ENCODE measurements around the gene ADCK1. TPM values are rescaled to one million over a fixed set of nuclear protein-coding genes. Genes with fewer than 3 reads are reported as not detected.

Gene ADCK1
- total RNA-seq, 4 donors from 2014 or later: 5.4 to 7.1 (median 5.6) TPM; not detected in 1

- H3K9me3 ChIP-seq: no peaks in the 10 kb centered on the region
- H3K4me1 ChIP-seq: no peaks in the 10 kb centered on the region
- H3K27me3 ChIP-seq: no peaks in the 10 kb centered on the region
- no peak for DNase-seq
- intact Hi-C loops (cut with DNase I; ENCODE audit: low total_unique reads): no loop called here
- TF ChIP-seq CTCF (IDR thresholded peaks at IDR 0.05) (no peak), POLR2A (IDR thresholded peaks at IDR 0.05) (no peak)
- H3K4me3 ChIP-seq: no peak overlapping the region
- no peaks in the 10 kb centered on the region for H3K36me3 ChIP-seq
- no peak overlapping the region for H3K27ac ChIP-seq
Observed at GRCh38 chr14:77843651-77844050, 43.7 kb downstream of the ADCK1 start.

GRCh38 chr14:77844802-77845201 is 44.9 kb downstream of the ADCK1 start:
- intact Hi-C loops (cut with DNase I; ENCODE audit: low total_unique reads): no loop called here
- Histone ChIP-seq H3K9me3 (no peaks in the 10 kb centered on the region), H3K27me3 (no peaks in the 10 kb centered on the region), H3K4me3 (no peak overlapping the region), H3K36me3 (no peaks in the 10 kb centered on the region), H3K27ac (no peak overlapping the region), H3K4me1 (no peaks in the 10 kb centered on the region)
- no peak for DNase-seq
- TF ChIP-seq POLR2A (IDR thresholded peaks at IDR 0.05) (no peak), CTCF (IDR thresholded peaks at IDR 0.05) (no peak)

GRCh38 chr14:77848031-77848430 is 48.1 kb downstream of the ADCK1 start:
- Histone ChIP-seq H3K27ac (no peak overlapping the region), H3K4me3 (no peak overlapping the region), H3K9me3 (no peaks in the 10 kb centered on the region), H3K27me3 (no peaks in the 10 kb centered on the region), H3K36me3 (no peaks in the 10 kb centered on the region), H3K4me1 (no peaks in the 10 kb centered on the region)
- intact Hi-C loops (cut with DNase I; ENCODE audit: low total_unique reads): no loop called here
- TF ChIP-seq CTCF (IDR thresholded peaks at IDR 0.05) (no peak), POLR2A (IDR thresholded peaks at IDR 0.05) (no peak)
- DNase-seq: no peak

GRCh38 chr14:77849711-77850110 is 49.8 kb downstream of the ADCK1 start:
- TF ChIP-seq CTCF (IDR thresholded peaks at IDR 0.05) (no peak), POLR2A (IDR thresholded peaks at IDR 0.05) (no peak)
- no peak for DNase-seq
- Histone ChIP-seq H3K9me3 (no peaks in the 10 kb centered on the region), H3K36me3 (no peaks in the 10 kb centered on the region), H3K27me3 (no peaks in the 10 kb centered on the region), H3K27ac (no peak overlapping the region), H3K4me1 (no peaks in the 10 kb centered on the region), H3K4me3 (no peak overlapping the region)
- intact Hi-C loops (cut with DNase I; ENCODE audit: low total_unique reads): no loop called here

GRCh38 chr14:77853919-77854318 is 54.0 kb downstream of the ADCK1 start:
- H3K27ac ChIP-seq: no peak overlapping the region
- no peak for TF ChIP-seq CTCF (IDR thresholded peaks at IDR 0.05)
- no peak for TF ChIP-seq POLR2A (IDR thresholded peaks at IDR 0.05)
- no peaks in the 10 kb centered on the region for H3K9me3 ChIP-seq
- H3K27me3 ChIP-seq: no peaks in the 10 kb centered on the region
- H3K36me3 ChIP-seq: no peaks in the 10 kb centered on the region
- no peak overlapping the region for H3K4me3 ChIP-seq
- no peaks in the 10 kb centered on the region for H3K4me1 ChIP-seq
- DNase-seq: no peak
- intact Hi-C loops (cut with DNase I; ENCODE audit: low total_unique reads): no loop called here
